Ecto neural progenitor cell (in vitro differentiated cells): ENCODE results near the gene B3GALT6.

Source experiments
- DNase-seq: peaks from one replicate; pipeline ENCODE4 v3.0.0-alpha.2; 2018; ENCODE audit warnings: low spot score

Gene B3GALT6

GRCh38 chr1:1264868-1265272 is 32.8 kb downstream of the B3GALT6 start:
- no peak for DNase-seq

- no peak for DNase-seq
Observed at GRCh38 chr1:1267488-1268283, 35.6 kb downstream of the B3GALT6 start.

GRCh38 chr1:1268284-1268682 is 36.2 kb downstream of the B3GALT6 start:
- no peak for DNase-seq

- DNase-seq = no peak
Observed at GRCh38 chr1:1270813-1271212, 38.8 kb downstream of the B3GALT6 start.

GRCh38 chr1:1272341-1273208 is 40.5 kb downstream of the B3GALT6 start:
- no peak for DNase-seq

GRCh38 chr1:1273209-1273511 is 41.1 kb downstream of the B3GALT6 start:
- no peak for DNase-seq

GRCh38 chr1:1273512-1274298 is 41.7 kb downstream of the B3GALT6 start, which contains the start of gene UBE2J2:
Gene UBE2J2, minus strand, starts transcription at chr1:1273854. Its CDS starts 5,862 bp downstream, at chr1:1267992.
- peak; percentile 97 for DNase-seq

- no peak for DNase-seq
Observed at GRCh38 chr1:1274299-1274930, 42.4 kb downstream of the B3GALT6 start.

- no peak for DNase-seq
Observed at GRCh38 chr1:1274931-1275431, 42.9 kb downstream of the B3GALT6 start.

GRCh38 chr1:1275836-1276235 is 43.8 kb downstream of the B3GALT6 start:
- no peak for DNase-seq

GRCh38 chr1:1278620-1279019 is 46.6 kb downstream of the B3GALT6 start:
- DNase-seq = no peak

- no peak for DNase-seq
Observed at GRCh38 chr1:1279028-1279427, 47.0 kb downstream of the B3GALT6 start.

GRCh38 chr1:1280782-1281481 is 48.9 kb downstream of the B3GALT6 start:
- DNase-seq = no peak

- DNase-seq = no peak
Observed at GRCh38 chr1:1281533-1282321, 49.7 kb downstream of the B3GALT6 start.

- DNase-seq = no peak
Observed at GRCh38 chr1:1282998-1283397, 51.0 kb downstream of the B3GALT6 start.

- peak; percentile 57 for DNase-seq
Observed at GRCh38 chr1:1283821-1284220, 51.8 kb downstream of the B3GALT6 start.
